Naive thymus-derived CD4-positive, alpha-beta T cell (primary cell): Measurements from ENCODE around the gene HDAC5. TPM values are rescaled to one million over a fixed set of nuclear protein-coding genes. Genes with fewer than 3 reads are reported as not detected.

Source experiments
- ATAC-seq: fragments of 150-1000 bp; cut with Tn5 transposase; 2 replicates; pipeline ENCODE4 v1.10.0; 2021; ENCODE audit warnings: mild to moderate bottlenecking, moderate library complexity
- CTCF ChIA-PET: fragments of 350-600 bp; sonication (Branson Sonifier 250); formaldehyde crosslinking; loops from one replicate; lab custom pipeline; 2021; ENCODE audit warnings: antibody characterized with exemption; lab: Charles Lee
- POLR2A ChIA-PET: fragments of 350-600 bp; sonication (Branson Sonifier 250); formaldehyde crosslinking; loops from one replicate; lab custom pipeline; 2021; ENCODE audit warnings: antibody characterized with exemption, inconsistent platforms; lab: Charles Lee
- DNase-seq, 9 donors: peaks; one replicate each; pipeline versions ENCODE4 v3.0.0 to v3.0.0-alpha.2; 2020 to 2022; ENCODE audit warnings: mixed read lengths in 1 of 9
- H3K27ac ChIP-seq: one replicate; pipeline ENCODE4 v1.7.0; 2013; ENCODE audit warnings: mild to moderate bottlenecking, low read depth, low read length, moderate library complexity
- H3K27me3 ChIP-seq, 2 donors: one replicate each; pipeline ENCODE4 v1.7.0; 2013; ENCODE audit warnings: low read length in 2 of 2, mild to moderate bottlenecking in 2 of 2, moderate library complexity in 2 of 2; ENCODE audit not compliant: control insufficient read depth in 2 of 2, insufficient read depth in 2 of 2
- H3K36me3 ChIP-seq, 3 experiments: 1 replicate in 2 of 3; 2 replicates in 1 of 3; pipeline ENCODE4 v1.7.0; 2013; ENCODE audit warnings: low read length in 3 of 3, mild to moderate bottlenecking in 3 of 3, moderate library complexity in 1 of 3; ENCODE audit not compliant: insufficient read depth in 3 of 3, control insufficient read depth in 2 of 3
- H3K4me1 ChIP-seq, 2 donors: one replicate each; pipeline ENCODE4 v1.7.0; 2013; ENCODE audit warnings: low read length in 2 of 2, mild to moderate bottlenecking in 2 of 2, moderate library complexity in 1 of 2; ENCODE audit not compliant: control insufficient read depth in 2 of 2, insufficient read depth in 2 of 2
- H3K4me3 ChIP-seq: 2 replicates; pipeline ENCODE4 v1.7.0; 2013; ENCODE audit warnings: mild to moderate bottlenecking, low read length
- H3K9me3 ChIP-seq, 3 experiments: 1 replicate in 2 of 3; 2 replicates in 1 of 3; pipeline ENCODE4 v1.7.0; 2013; ENCODE audit warnings: low read length in 3 of 3; ENCODE audit not compliant: control insufficient read depth in 2 of 3
- H3K27ac Mint-ChIP-seq, 9 donors: one replicate each; pipeline ENCODE4 v1.8.0; 2020 to 2022; ENCODE audit warnings: mixed read lengths in 9 of 9, mild to moderate bottlenecking in 8 of 9, moderate library complexity in 5 of 9, inconsistent platforms in 2 of 9
- H3K27me3 Mint-ChIP-seq, 5 donors: one replicate each; pipeline ENCODE4 v1.8.0; 2021 to 2022; ENCODE audit warnings: mixed read lengths in 5 of 5, mild to moderate bottlenecking in 1 of 5
- H3K36me3 Mint-ChIP-seq, 5 donors: one replicate each; pipeline ENCODE4 v1.8.0; 2020 to 2022; ENCODE audit warnings: mixed read lengths in 5 of 5, mild to moderate bottlenecking in 3 of 5, inconsistent platforms in 1 of 5
- H3K4me1 Mint-ChIP-seq, 7 donors: one replicate each; pipeline ENCODE4 v1.8.0; 2020 to 2022; ENCODE audit warnings: mixed read lengths in 7 of 7, mild to moderate bottlenecking in 3 of 7, inconsistent platforms in 1 of 7
- H3K4me3 Mint-ChIP-seq, 10 donors: one replicate each; pipeline ENCODE4 v1.8.0; 2020 to 2022; ENCODE audit warnings: mild to moderate bottlenecking in 10 of 10, mixed read lengths in 10 of 10, moderate library complexity in 6 of 10, inconsistent platforms in 2 of 10
- H3K9me3 Mint-ChIP-seq, 11 donors: one replicate each; pipeline ENCODE4 v1.8.0; 2020 to 2022; ENCODE audit warnings: mixed read lengths in 11 of 11, mild to moderate bottlenecking in 4 of 11, inconsistent platforms in 1 of 11, moderate library complexity in 1 of 11
- intact Hi-C, 2 donors: fragments of 100-400 bp; cut with micrococcal nuclease; formaldehyde crosslinking; loops; one replicate each; pipeline ENCODE4 v1.15.1; 2023
- polyA plus RNA-seq, 2 donors: library from polyadenylated mRNA; unstranded; fragments of 300-500 nt; fragmentation: Illumina TruSeq; gene quantifications; one replicate each; pipeline ENCODE4 v1.2.3, GENCODE V29; 2021
- total RNA-seq, 6 experiments: library from RNA in 5 of 6; stranded (reverse) in 5 of 6; gene quantifications; 1 replicate in 5 of 6; 2 replicates in 1 of 6; pipeline ENCODE4 v1.2.3 and lab custom pipeline; 2021 to 2026

HDAC5 gene
- total and polyA plus RNA-seq, 7 experiments from 2014 or later: 15.2 to 106 (median 67.1) TPM

DNA sequence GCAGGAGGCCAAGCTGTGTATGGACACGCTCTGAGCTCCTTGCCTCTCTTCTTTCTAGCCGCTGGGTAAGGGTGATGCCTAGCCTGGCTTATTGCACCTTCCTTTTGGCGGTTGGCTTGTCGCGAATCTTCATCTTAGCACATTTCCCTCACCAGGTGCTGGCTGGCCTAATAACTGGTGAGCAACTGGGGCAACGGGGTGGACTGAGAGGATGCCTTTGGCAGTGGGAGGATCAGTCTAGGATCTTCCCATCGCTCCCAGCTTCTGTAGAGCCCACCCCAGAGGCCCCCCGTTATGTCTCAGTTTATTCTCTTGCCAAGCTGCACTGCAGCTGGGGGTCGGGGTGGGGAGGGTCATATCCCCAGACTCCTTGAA is 48.5 kb downstream of the HDAC5 start:
- H3K27me3 Mint-ChIP-seq: no peaks in the 10 kb centered on the region
- Histone ChIP-seq H3K9me3 (no peaks in the 10 kb centered on the region), H3K4me3 (no peak overlapping the region), H3K27me3 (no peaks in the 10 kb centered on the region), H3K27ac (no peak overlapping the region), H3K36me3 (peaks cover 0 to 52% (median 5%) of the 10 kb centered on the region in 3 experiments), H3K4me1 (peaks cover 12 to 14% of the 10 kb centered on the region in 2 donors)
- intact Hi-C loops: loop anchor here (5.0 kb wide), 2 partner anchors 252 to 272 kb away; partner anchors contain the start of gene GRN (in 1 of the 2)
- ATAC-seq (no peak), DNase-seq (no peak)
- H3K4me3 Mint-ChIP-seq: peak overlapping the region in 1 of 10 donors; percentile 65
- H3K27ac Mint-ChIP-seq: peak overlapping the region in 3 of 9 donors; percentile 43 to 74 (median 69)
- H3K4me1 Mint-ChIP-seq: peaks cover 19 to 27% (median 23%) of the 10 kb centered on the region in 7 donors
- H3K36me3 Mint-ChIP-seq: peaks cover 0 to 16% (median 2%) of the 10 kb centered on the region in 5 donors
- ChIA-PET POLR2A (interaction anchor here (0.5 kb wide), 1 partner anchor 634 kb away, joined by 3 read pairs; the partner anchor contains the start of gene DBF4B), CTCF (no interaction called here)
- H3K9me3 Mint-ChIP-seq: no peaks in the 10 kb centered on the region

DNA sequence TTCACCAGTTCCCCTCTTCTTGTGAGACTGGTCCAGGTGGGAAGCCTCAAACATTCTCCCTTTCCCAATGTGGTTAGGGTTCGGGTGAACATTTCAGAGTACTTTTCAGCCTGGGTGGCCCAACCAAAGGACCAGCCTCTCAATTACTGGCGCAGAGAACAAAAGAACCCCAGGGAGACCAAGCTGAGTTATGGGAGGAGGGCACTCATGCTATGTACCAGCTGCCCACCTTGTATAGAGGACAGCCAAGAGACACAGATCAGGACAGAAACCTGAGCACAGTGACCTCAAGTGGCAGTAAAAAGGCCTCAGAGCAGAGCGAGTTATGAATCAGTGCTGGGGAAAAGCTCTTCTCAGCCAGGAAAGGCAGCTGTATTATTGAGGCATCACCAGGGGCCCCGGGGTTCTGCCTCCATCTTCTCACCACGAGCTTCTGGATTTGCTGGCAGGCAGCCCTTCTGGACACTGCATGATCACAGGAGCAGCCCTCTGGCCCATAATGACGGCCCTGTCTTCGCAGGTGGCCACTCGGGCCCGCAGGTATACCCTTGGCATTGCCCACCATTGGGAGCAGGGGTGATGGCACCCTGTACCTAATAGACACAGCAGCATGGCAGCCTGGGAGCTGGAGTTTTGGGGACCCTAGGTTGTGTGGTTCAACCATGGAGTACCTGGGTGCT is 49.1 kb downstream of the HDAC5 start:
- Histone ChIP-seq H3K36me3 (peaks cover 0 to 47% (median 5%) of the 10 kb centered on the region in 3 experiments), H3K4me3 (no peak overlapping the region), H3K9me3 (no peaks in the 10 kb centered on the region), H3K4me1 (peaks cover 14 to 17% of the 10 kb centered on the region in 2 donors), H3K27ac (no peak overlapping the region), H3K27me3 (no peaks in the 10 kb centered on the region)
- CTCF ChIA-PET: interaction anchor here (1.7 kb wide), 1 partner anchor 10 kb away, joined by 4 read pairs; no protein-coding TSS in a partner anchor
- DNase-seq (no peak), ATAC-seq (no peak)
- POLR2A ChIA-PET: interaction anchor here (0.5 to 0.7 kb wide), 2 partner anchors 147 to 634 kb away, joined by 3 read pairs; partner anchors contain the start of gene DBF4B
- Mint-ChIP-seq H3K4me1 (peaks cover 20 to 29% (median 25%) of the 10 kb centered on the region in 7 donors), H3K27ac (peak overlapping the region in 5 of 9 donors; percentile 24 to 74 (median 51)), H3K9me3 (no peaks in the 10 kb centered on the region), H3K27me3 (no peaks in the 10 kb centered on the region), H3K4me3 (no peak overlapping the region), H3K36me3 (peaks cover 0 to 16% (median 2%) of the 10 kb centered on the region in 5 donors)
- intact Hi-C loops: loop anchor here (5.0 kb wide), 2 partner anchors 253 to 273 kb away; partner anchors contain the start of gene GRN (in 1 of the 2)

DNA sequence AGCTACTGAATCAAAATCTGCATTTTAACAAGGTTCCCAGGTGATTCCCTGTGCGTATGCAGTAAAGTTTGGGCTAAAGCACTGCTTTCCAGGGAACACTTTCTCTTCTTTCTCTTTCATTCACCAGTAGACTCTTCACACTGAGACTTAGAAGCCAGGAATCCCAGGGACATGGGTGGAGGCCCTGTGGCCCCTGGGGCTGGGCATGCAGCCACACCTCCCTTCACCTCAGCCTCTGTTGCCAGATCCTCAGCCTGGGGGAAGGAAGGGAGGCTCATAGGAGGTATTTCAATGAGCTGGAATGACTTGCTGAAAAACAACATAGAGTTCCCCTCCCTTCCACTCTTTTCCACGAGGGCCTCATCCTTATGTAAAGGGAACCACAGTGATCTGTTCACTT is 51.7 kb downstream of the HDAC5 start:
- ChIA-PET CTCF (no interaction called here), POLR2A (no interaction called here)
- Mint-ChIP-seq H3K9me3 (no peaks in the 10 kb centered on the region), H3K36me3 (peaks cover 0 to 9% (median 0%) of the 10 kb centered on the region in 5 donors), H3K27ac (peak overlapping the region; percentile 29 to 93 (median 87)), H3K4me1 (peaks cover 26 to 41% (median 29%) of the 10 kb centered on the region in 7 donors), H3K27me3 (no peaks in the 10 kb centered on the region), H3K4me3 (peak overlapping the region; percentile 75 to 97 (median 94))
- Histone ChIP-seq H3K27me3 (no peaks in the 10 kb centered on the region), H3K36me3 (peaks cover 0 to 23% (median 0%) of the 10 kb centered on the region in 3 experiments), H3K27ac (peak overlapping the region; percentile 55), H3K4me1 (peaks cover 18 to 23% of the 10 kb centered on the region in 2 donors), H3K9me3 (no peaks in the 10 kb centered on the region), H3K4me3 (no peak overlapping the region)
- DNase-seq (no peak), ATAC-seq (no peak)
- intact Hi-C loops: loop anchor here (1.0 to 5.0 kb wide), 5 partner anchors 52 to 276 kb away; partner anchors contain the start of genes TMEM101 (in 2 of the 2), GRN (in 1 of the 2) and HDAC5 (in 1 of the 2)

DNA sequence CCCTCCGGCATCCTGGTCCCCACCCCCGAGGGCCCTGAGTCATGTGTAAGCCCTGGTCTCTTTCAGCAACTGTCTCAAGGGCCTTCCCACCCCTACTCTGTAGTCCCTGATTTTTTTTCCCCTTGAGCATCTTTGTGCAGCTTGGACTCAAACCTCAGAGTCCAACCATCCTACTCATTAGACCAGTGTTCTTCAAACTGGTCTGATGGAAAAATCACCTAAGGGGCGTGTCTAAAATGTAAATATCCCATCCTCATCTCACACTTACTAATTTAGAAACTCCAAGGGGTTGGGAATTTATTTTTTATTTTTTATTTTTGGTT is 52.3 kb downstream of the HDAC5 start:
- peaks cover 0 to 4% (median 0%) of the 10 kb centered on the region in 5 donors for H3K36me3 Mint-ChIP-seq
- Histone ChIP-seq H3K36me3 (peaks cover 0 to 17% (median 0%) of the 10 kb centered on the region in 3 experiments), H3K4me3 (peak overlapping the region; percentile 75), H3K27me3 (no peaks in the 10 kb centered on the region), H3K4me1 (peaks cover 21 to 24% of the 10 kb centered on the region in 2 donors), H3K9me3 (no peaks in the 10 kb centered on the region), H3K27ac (peak overlapping the region; percentile 83)
- ATAC-seq (no peak), DNase-seq (no peak)
- no peaks in the 10 kb centered on the region for H3K27me3 Mint-ChIP-seq
- peak overlapping the region; percentile 91 to 97 (median 94) for H3K4me3 Mint-ChIP-seq
- peaks cover 26 to 45% (median 32%) of the 10 kb centered on the region in 7 donors for H3K4me1 Mint-ChIP-seq
- no peaks in the 10 kb centered on the region for H3K9me3 Mint-ChIP-seq
- H3K27ac Mint-ChIP-seq: peak overlapping the region; percentile 29 to 96 (median 93)
- CTCF ChIA-PET: no interaction called here
- POLR2A ChIA-PET: no interaction called here
- intact Hi-C loops: loop anchor here (1.0 to 5.0 kb wide), 5 partner anchors 52 to 276 kb away; partner anchors contain the start of genes TMEM101 (in 2 of the 2), GRN (in 1 of the 2) and HDAC5 (in 1 of the 2)

DNA sequence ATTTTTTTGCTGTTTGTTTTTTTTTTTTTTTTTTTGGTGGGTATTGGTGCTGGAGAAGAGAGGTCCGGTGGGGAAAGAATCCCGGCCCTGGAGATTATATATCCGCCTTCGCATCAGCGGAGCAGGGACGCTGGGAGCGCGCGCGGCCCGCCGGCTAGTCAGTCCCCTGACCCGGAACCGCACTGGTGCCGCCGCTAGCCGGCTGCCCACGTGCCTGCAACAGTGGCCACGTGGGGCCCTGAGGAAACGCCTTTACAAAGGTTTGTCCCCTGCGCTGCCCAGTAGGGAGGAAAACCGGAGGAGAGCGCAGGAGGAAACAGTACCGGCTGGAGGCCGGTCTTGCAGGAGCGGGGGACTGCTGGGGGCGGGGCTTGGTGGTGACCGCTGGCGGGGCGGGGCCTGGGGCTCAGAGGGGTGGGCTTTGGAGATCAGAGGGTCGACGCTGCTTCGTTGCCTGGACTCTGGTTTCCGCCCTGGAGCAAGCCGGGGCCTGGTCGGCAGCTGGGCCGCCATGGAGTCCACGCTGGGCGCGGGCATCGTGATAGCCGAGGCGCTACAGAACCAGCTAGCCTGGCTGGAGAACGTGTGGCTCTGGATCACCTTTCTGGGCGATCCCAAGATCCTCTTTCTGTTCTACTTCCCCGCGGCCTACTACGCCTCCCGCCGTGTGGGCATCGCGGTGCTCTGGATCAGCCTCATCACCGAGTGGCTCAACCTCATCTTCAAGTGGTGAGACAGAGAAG is 52.8 kb downstream of the HDAC5 start, which contains the start of gene G6PC3:
G6PC3 (plus strand) TSS at position 281 of the 743 bp plus-strand sequence; CDS start at position 512, 231 bp downstream.
- Histone ChIP-seq H3K27ac (peak within 1 kb of the TSS; percentile 83), H3K27me3 (no peaks in the 10 kb centered on the region), H3K4me1 (peaks cover 21 to 24% of the 10 kb centered on the region in 2 donors), H3K4me3 (peak within 1 kb of the TSS; percentile 75), H3K36me3 (peaks cover 0 to 12% (median 0%) of the 10 kb centered on the region in 3 experiments), H3K9me3 (no peaks in the 10 kb centered on the region)
- no peaks in the 10 kb centered on the region for H3K9me3 Mint-ChIP-seq
- intact Hi-C loops: loop anchor here (1.0 to 5.0 kb wide), 7 partner anchors 53 to 277 kb away; partner anchors contain the start of genes HDAC5 (in 2 of the 2), HROB (in 2 of the 2), TMEM101 (in 2 of the 2) and GRN (in 1 of the 2)
- no peaks in the 10 kb centered on the region for H3K27me3 Mint-ChIP-seq
- peaks cover 0 to under 1% (median 0%) of the 10 kb centered on the region in 5 donors for H3K36me3 Mint-ChIP-seq
- H3K4me1 Mint-ChIP-seq: peaks cover 31 to 49% (median 36%) of the 10 kb centered on the region in 7 donors
- DNase-seq (peak; percentile 35 to 86 (median 49)), ATAC-seq (peak; percentile 67)
- CTCF ChIA-PET: no interaction called here
- H3K4me3 Mint-ChIP-seq: peak within 1 kb of the TSS; percentile 91 to 97 (median 94)
- POLR2A ChIA-PET: interaction anchor here (0.6 to 0.8 kb wide), 4 partner anchors 52 to 976 kb away, joined by 3 to 6 read pairs (median 4); no protein-coding TSS in a partner anchor
- peak within 1 kb of the TSS; percentile 29 to 96 (median 93) for H3K27ac Mint-ChIP-seq
